HK-2 (cell line): Measurements from ENCODE around the gene INSIG1.

Source experiments
- DNase-seq: peaks from one replicate; pipeline ENCODE4 v3.0.0-alpha.2; 2018; ENCODE audit not compliant: unreplicated experiment

Gene INSIG1

DNA sequence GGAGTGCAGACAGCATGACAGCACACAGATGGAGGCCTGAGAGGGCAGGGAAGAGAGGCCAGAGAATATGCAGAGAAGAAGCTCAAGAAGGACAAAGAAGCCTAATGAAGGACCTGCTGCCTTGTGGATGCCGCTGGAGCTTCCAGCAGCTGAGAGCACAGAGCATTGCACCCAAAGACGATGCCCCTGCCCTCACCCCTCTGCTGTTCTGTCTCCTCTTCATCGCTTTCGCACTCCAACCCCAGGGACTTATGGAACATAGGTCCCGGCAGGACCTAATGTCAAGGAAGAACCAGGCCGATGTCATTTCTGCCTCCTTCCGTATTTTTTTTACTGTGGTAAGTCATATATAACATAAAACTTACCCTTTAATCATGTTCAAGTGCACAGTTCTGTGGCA lies 12.3 kb upstream of the INSIG1 start:
- no peak for DNase-seq

DNA sequence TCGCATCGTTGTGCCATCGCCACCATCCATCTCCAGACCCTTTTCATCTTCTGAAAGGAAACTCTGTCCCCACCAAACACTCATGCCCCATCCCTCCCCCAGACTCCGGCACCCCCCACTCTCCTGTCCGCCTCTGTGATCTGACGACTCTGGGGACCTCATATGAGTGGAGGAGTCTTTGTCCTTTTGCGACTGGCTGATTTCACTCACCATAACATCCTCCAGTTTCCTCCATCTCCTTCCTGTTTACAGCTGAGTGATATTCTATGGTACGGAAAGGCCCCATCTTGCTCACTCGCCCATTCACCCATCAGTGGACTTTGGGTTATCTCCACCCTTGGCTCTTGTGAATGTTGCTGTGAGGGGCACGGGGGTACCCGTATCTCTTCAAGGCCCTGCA lies 11.8 kb upstream of the INSIG1 start:
- DNase-seq, result no peak

DNA sequence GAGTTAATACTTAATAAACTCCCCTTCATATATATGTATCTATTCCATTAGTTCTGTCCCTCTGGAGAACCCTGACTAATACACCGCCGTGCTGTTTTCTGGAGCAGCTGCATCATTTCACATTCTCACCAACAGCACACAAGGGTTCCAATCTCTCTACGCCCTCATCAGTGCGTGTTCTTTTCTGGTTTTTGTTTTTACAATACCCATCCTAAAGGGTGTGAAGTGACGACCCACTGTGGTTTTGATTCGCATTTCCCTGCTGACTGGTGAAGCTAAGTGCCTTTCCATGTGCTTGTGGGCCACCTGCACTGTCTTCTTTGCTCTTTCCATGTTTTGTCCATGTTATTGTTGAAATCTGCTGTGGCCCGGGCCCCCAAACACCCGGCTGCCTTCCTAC lies 11.0 kb upstream of the INSIG1 start:
- no peak for DNase-seq

DNA sequence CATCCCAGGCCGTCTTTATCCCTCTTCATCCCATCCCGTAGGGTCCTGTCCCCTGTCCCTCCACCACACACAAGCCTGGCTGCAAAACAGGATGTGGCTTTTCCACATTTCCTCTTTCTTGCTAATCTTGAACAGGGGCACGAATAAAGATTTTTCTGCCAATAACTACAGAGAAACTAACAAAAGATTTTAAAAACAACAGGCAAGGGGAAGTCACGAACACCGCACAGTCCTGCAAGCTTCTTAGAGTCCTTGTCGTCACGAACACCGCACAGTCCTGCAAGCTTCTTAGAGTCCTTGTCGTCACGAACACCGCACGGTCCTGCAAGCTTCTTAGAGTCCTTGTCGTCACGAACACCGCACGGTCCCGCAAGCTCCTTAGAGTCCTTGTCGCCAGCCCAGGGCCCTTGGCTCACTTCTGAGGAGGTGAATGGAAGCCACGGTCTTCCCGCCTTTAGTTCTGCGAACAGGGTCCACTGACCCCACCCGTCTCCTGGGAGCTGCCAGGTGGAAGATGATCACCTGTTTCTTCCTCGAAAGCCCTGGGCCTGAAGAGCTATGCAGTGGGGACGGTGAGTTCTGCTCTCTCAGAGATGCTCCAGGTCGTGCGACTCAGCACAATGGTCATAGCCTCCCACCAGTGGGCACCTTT lies 10.3 kb upstream of the INSIG1 start:
- DNase-seq, result no peak

DNA sequence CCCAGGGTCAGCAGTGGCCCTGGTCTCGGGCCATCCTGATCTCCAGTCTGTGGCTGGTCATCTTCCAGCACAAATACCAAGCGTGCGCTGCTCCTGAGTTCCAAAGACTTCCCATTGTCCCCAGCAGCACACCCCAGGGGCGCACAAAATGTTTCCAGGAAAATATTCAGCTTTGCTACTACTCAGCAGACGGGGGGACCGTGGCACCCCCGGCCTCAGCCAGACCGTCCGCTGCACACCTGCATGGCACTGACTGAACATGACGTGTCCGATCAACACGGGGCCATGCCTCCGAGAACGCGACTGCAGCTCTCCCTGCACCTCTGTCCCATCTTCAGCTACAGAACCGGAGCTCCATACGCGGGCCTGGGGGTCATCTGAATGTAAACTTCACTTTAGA lies 9.6 kb upstream of the INSIG1 start:
- DNase-seq, result no peak

DNA sequence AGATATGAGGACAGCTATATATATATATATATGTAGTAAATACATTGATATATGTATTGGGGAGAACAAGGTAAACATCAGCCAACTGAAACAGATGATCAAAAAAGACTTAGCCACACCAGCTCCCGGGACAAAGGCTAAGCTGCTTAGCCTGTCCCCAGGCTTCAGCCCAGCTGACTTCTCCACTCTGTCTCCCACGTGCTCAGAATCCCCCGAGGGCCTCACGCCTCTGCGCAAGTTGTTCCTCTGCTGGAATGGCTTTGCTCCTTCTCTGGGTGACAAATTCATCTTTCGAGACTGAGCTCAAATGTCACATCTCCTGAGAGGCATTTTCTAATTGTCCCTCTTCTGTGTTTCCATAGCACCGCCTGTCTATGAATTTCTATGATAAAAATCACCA lies 8.6 kb upstream of the INSIG1 start:
- DNase-seq, result no peak

DNA sequence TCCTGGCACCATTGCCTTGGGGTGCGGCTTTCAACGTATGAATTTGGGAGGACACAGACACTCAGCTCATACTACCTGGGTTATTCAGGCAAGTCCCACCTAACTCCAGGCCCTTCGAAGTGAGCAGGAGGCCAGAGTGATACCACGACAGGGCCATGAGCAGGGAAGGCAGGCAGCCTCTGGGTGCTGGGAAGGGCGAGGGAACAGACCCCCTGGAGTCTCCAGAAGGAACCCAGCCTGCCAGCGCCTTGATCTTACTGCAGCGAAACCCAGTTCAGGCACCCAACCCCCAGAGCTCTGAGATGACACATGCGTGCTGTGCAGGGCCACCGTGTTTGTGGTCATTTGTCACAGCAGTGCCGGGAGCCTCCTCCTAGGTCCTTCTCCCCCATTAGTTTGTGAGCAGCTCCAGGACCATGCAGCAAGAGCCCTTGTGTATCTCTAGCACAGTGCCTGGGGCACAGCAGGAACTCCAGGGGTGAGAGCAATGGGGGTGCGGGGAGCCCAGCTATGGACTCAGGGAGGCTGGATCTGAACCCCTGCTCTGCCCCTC lies 7.7 kb upstream of the INSIG1 start:
- DNase-seq, result no peak

DNA sequence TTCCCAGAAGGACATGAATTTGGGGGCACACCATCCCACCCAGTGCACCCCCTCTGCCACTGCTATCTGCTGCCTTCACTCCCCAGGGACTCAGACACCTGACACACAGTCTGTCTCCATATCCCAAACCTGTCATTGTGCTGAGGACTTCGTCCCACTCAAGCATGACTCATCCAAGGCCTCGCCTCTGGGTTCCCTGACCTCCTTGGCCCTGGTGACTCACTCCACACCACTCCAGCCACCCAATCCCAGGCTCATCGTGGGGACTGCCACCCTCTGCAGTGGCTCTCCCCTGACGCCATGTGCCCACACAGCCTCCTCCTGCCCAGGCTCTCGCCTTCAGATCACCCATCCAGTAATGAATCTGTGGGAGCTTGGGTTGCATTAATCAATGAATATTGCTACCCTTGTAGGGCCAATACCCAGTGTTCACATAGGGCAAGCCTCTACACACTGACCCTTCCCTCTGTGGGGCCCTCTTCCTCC lies 6.6 kb upstream of the INSIG1 start:
- DNase-seq, result peak; percentile 80

DNA sequence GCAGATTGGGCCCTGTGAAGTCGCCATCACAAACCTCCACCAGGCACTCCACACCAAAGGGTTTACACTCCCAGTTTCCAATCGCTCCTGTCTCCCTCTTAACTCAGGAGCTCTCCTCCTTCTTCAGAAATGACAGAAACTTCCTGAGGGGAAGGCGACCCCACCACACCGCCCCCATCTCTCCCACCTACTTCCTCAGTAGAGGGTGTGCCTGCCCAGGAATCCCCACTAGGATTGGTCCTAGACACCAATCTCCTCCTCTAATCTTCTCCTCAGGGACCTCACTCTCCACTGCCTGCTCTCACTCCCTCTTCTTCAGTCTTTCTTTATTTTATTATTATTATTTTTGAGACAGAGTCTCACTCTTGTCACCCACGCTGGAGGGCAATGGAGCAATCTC lies 5.9 kb upstream of the INSIG1 start:
- DNase-seq, result no peak

DNA sequence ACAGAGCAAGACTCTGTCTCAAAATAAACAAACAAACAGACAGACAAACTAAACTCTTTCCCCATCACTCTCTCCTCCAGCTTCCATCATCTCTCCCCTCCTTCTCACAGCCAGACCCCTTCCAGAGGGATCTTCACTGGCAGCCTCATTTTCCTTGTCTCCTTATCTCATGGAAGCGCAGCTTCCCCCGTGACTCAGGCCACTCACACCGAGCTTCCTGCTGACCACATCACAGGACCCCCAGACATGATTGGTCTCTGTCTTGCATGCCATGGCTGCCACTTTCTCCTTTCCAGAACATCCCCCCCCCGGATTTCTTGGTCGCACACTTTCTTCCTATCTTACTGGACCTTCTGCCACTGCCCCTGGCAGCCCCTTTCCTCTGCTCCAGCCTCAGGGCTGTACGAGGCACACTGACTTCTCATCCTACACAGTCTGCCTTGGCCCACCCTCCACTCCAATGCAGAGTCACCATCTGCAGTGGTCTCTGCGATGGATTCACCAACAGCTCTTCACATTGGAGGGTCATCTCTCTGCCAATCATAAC lies 4.9 kb upstream of the INSIG1 start:
- no peak for DNase-seq

DNA sequence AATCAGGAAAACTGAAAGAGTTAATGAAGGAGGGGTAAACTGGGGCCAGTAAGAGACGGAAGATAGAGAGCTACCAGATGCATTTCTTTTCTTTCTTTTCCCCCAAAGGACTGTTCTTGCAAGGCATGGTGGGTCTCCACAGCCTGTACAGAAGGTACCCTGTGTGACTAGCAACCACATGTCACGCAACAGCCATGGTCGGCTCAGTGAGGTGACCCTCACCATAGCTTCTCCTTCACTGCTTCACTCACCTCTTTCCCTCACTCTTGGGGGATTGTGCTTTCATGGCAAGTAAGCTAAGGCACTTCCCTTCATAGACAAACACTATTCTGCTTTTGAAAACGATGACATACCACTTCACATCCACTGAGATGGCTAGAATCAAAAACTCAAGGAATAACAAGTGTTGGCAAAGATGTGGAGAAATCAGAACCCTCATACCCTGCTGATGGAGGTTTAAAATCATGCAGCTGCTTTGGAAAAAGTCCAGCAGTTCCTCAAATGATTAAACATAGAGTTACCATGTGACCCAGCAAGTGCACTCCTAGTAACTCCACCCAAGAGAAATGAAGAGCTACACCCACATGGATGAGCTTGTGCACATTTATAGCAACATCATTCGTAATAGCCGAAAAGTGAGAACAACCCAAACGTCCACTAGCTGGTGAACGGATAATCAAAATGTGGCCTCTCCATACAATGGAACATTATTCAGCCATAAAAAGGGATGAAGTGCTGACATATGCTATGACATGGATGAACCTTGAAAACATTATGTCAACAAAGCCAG lies 3.8 kb upstream of the INSIG1 start:
- no peak for DNase-seq

DNA sequence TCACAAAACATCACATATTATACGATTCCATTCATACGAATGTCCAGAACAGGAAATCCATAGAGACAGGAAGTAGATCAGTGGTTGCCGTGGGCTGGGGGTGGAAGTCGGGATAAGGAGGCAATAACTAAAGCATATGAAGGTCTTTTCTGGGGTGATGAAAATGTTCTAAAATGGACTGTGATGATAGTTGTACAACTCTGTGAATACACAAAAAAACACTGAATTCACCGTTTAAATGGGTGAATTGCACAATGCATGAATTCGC lies 3.2 kb upstream of the INSIG1 start:
- no peak for DNase-seq

DNA sequence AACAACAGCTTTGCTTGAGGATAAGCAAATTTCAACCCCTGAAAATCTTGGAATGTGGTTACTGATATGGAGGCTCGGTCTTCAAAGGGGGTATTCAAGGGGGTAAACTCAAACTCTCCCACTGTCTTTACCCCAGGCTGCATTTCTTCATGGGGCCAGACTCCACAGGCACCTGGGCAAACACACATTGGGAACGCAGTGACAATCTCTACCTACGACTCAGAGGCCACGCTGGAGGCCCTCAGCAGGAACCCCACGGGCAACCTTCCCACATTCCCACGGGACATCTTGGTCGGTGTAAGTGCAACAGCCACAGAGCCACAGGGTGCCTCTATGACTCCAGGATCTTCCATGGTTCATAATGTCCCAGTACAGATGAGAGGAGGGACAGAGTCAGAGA lies 2.2 kb upstream of the INSIG1 start:
- no peak for DNase-seq

DNA sequence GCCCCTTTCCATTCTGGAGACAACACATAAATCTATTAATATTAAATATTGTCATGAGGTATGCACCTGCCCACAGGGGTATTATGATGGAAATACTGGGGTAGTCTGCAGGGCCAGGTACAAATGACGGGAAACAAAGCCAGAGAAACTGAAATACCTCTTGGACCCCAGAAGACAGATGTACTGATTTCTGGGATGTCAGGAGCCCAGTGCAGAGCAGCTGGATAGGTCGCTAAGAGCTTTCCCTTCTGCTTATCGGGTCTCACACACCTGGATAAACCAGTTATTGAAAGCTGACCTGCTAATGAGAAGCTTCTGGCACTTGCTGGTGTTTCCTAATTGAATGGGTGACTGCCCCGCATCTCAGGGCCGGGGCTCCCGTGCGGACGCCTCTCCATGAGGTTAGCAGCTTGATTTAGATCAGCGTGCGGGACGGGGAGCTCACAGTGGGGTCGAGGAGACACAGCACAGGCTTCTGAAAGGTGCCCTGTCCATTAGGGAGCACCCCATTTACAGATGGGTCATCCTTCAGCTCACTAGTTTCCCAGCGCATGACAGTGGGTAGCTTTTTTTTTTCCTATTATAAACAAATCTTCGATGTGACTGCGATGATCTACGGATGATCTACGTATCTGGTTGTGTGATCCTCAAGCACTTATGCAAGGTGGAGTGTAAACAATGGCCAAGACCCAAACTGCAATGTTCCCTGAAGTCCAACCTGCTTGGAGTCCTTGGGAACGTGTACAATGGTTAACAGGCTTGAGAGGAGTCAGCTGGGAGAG lies 1.5 kb upstream of the INSIG1 start:
- no peak for DNase-seq

DNA sequence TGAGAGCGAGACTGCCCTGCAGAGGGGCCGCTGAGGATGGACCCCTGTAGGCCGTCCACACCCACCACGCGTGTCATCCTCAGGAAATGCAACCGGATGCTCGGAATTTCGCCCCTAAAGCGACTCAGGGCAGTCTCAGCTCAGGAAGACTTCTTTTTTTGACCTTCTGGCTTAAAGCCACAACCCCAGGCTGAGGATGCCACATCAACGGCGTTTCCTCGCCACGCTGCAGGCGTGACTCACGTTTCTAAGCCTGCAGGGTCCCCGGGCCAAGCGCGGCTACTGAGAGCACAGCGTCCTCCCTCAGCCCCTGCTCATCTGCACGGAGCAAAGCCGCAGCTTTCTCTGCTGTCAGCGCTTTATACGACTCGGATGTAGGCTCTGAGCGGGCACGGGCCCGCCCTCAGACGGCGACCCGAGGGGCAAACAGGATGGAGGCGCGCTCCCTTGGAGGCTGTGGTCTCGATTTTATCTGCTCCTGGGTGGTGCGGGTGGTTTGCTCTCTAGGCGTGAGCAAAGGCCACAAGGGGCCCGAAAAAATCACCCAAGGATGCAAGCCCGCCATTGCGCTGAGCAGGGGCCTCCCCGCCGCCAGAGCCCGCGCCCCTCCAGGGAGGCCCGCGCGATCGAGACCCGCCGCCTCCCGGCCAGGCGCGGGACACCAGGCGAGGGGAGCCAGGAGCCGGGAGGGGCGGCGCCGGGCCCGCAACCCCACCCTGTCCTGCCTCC lies 726 bp upstream of the INSIG1 start:
- DNase-seq, result peak; percentile 80

DNA sequence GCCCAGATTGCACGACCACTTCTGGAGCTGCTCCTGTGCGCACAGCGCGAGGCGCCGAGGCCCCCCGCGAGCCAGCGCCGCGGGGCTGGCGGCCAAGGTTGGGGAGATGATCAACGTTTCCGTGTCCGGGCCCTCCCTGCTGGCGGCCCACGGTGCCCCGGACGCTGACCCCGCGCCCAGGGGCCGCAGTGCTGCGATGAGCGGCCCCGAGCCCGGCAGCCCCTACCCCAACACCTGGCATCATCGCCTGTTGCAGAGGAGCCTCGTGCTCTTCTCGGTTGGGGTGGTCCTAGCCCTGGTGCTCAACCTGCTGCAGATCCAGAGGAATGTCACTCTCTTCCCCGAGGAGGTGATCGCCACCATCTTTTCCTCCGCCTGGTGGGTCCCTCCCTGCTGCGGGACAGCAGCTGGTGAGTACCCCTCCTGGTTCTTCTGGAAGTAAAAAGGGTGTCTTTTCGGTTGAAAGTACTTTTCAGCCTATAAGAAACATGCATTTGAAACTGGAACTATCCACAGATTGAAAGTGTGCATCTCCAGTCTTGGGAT lies 683 bp downstream of the INSIG1 start:
- DNase-seq, result peak; percentile 26

DNA sequence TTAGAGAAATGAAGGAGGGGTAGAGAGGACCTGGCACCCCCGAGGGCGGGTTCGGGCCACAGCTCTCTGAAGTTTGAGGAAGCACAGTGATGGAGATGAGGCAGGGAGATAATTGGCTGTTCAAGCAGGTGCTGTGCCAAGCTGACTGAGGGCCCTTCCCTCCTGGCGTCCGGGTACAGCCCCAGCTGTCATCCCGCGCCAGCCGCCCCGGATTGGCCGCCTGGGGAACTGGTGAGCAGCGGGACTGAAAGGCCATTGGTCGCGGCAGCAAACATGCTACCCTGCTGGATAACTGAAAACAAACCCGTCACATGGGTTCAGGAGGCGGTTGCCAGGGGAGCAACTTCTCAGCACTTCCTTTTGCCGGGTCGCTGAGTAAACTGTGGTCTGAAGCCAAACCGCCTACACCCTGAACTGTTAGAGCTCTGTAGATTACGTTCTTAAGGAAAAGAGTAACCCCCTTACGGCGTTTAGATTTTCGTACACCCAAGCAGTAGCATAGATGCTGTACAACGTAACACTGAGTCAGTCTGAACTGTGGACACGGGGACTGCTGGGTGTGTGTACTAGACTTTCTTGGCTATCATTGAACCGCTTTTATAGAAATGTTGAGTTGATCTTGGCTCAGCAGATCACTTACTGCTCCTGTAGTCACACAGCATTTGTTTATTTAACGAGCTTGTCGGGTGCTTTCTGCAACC lies 1.3 kb downstream of the INSIG1 start:
- peak; percentile 95 for DNase-seq

DNA sequence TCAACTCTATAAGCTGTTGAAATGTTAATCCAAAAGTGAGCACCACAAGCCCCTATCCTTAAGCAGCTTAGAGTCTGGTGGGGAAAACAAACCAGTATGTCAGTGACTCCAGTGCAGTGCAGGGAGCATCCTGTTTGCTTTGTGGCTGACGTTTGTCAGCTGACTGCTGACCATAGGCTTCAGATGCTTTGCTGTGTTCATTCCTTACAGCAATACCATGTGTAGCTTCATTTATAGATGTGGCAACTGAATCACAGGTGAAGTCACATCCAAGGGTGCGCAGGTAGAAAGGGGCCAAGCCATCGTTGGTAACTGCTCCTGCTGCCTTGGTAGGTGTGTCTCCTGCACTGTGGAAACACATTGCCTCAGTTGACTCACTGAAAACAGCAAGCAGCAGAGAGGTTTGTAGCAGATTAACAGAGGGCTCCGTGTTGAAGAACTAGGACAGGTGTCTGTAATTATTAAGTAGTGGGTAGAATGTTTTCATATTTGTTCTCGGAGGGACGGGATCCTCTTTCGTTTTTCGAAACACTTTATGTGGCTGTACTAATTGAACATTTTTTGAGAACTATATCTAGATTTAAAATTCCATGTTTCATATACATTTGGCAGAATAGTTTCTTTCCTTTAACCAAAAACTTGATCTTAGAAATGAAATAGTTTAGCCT lies 2.0 kb downstream of the INSIG1 start:
- DNase-seq, result no peak

DNA sequence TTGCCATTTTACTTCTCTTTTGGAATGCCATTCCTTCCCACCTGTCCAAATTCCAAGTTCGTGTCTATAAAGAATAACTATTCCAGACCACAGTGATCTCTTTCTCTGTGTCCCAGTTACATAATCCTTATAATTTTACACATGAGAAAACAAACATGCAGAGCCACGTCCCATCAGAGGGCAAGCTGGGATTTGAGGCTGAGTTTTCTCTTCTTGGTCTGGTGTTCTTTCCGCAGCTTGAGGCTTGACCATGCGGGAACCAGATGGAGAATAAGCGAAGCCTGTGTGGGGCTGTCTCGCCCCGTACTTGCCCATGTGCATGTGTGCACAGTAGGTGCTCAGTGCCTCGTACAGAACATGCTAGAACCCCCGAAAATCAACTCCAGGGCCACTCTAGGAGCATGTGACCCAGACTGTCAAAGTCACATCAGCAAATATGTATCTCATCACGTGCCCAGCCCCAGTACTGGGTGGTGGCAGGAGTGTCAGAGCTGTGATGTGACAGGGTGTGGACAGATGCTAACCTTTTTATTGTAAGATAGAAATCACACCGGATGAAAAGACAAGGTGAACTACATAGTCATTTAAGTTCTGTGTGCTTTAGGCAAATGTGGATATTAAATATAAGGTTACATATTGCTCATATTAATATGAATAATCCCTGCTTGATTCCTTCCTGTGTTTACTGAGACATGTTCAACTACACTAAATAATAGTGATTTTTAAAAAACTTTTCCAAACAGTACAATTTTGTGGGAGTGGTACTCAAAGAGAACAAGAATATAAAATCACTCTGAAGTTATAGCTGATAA lies 3.2 kb downstream of the INSIG1 start:
- DNase-seq, result no peak
